DLD1 (cell line): ENCODE data around the gene LRRC8A.
"Not testable (repeated sequence)": the region's sequence is repeated elsewhere in the genome, so short reads cannot be mapped to it uniquely, and the experiment has no call there.

Experiments
- in situ Hi-C: cut with HindIII; loops from 2 replicates; pipeline ENCODE4 v1.10.0; 2017; ENCODE audit warnings: low sequenced_read_pairs

The LRRC8A gene

GRCh38 chr9:128947277-128947526, 65.3 kb downstream of the LRRC8A start:
- in situ Hi-C loops: no loop called here

DNA sequence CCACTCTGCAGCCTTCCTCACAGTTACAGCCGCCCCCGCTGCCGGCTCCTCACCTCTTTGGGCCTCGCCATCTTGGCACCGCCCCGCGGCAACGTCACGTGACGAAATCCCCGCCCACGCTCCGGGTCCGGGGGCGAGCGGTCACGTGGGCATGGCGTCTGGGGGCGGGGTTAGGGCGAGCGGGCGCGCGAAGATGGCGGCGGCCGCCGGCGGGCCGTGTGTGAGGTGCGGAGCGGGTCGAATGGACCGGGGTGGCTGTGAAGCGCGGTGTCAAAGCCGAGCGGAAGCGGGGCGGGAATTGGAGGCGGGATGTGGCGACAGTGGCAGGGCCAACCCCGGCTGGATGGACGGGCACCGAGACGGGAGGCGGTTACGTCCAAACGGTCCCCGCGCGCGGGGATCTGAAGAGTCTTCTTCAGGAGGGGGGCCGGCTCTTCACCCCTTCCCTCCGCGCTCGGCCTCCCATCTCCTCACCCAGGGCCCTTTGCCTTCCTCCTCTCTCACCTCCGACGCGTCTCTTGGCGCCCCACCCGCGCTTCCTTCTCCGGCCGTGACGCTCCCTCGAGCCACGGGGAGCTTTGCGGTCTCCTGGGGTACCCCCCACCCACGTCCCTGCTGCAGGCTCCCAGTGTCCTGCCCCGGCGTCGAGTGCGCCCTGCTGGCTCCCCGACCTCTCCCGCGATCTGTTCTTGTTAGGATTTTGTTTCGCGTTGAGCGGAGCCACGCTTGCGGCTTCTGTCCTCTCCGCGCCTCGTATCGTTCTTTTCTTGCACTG, 65.8 kb downstream of the LRRC8A start, which contains the start of the genes DOLK and NUP188:
DOLK (minus strand) TSS at position 77 of the 775 bp plus-strand sequence. CDS start 300 bp downstream, outside the sequence.
NUP188 (plus strand) TSS at position 173 of the 775 bp plus-strand sequence; CDS start at position 194, 21 bp downstream.
- in situ Hi-C loops: no loop called here

- in situ Hi-C loops: not testable (repeated sequence)
These were observed 79.5 kb downstream of the LRRC8A start for GRCh38 chr9:128961403-128961802.
